ENCODE measurements around the gene UCP2.

Gene UCP2

GRCh38 chr11:73944901-73945300 is 37.7 kb downstream of the UCP2 start:
- no peaks in the 10 kb centered on the region for H3K27me3 ChIP-seq (ENCODE audit: insufficient read depth, low read depth)
- H3K4me2 ChIP-seq: no peak overlapping the region
- no peak overlapping the region for H3K4me3 ChIP-seq (IDR thresholded peaks at IDR 0.05; ENCODE audit: insufficient read depth, low read depth, low read length)
- H3K79me2 ChIP-seq (ENCODE audit: insufficient read depth, low read depth): no peaks in the 10 kb centered on the region
- H4K20me1 ChIP-seq (ENCODE audit: insufficient read depth): no peaks in the 10 kb centered on the region
- no peak overlapping the region for H3K9ac ChIP-seq
- no peaks in the 10 kb centered on the region for H3K4me1 ChIP-seq (ENCODE audit: low read depth, poor library complexity, severe bottlenecking)
- no peaks in the 10 kb centered on the region for H3K36me3 ChIP-seq (ENCODE audit: insufficient read depth)
- H2AFZ ChIP-seq (ENCODE audit: low read depth): no peak overlapping the region
- H3K27ac ChIP-seq: no peak overlapping the region
- TF ChIP-seq CTCF (conservative IDR thresholded peaks at IDR 0.05; ENCODE audit: low read depth, low read length): no peak

GRCh38 chr11:73944085-73944484 is 38.6 kb downstream of the UCP2 start:
- no peak for TF ChIP-seq CTCF (conservative IDR thresholded peaks at IDR 0.05; ENCODE audit: low read depth, low read length)
- H4K20me1 ChIP-seq (ENCODE audit: insufficient read depth): no peaks in the 10 kb centered on the region
- H3K4me3 ChIP-seq (IDR thresholded peaks at IDR 0.05; ENCODE audit: insufficient read depth, low read depth, low read length): no peak overlapping the region
- no peaks in the 10 kb centered on the region for H3K27me3 ChIP-seq (ENCODE audit: insufficient read depth, low read depth)
- H3K9ac ChIP-seq: no peak overlapping the region
- no peak overlapping the region for H3K27ac ChIP-seq
- no peaks in the 10 kb centered on the region for H3K4me1 ChIP-seq (ENCODE audit: low read depth, poor library complexity, severe bottlenecking)
- H3K79me2 ChIP-seq (ENCODE audit: insufficient read depth, low read depth): no peaks in the 10 kb centered on the region
- H2AFZ ChIP-seq (ENCODE audit: low read depth): no peak overlapping the region
- no peak overlapping the region for H3K4me2 ChIP-seq
- no peaks in the 10 kb centered on the region for H3K36me3 ChIP-seq (ENCODE audit: insufficient read depth)

- Histone ChIP-seq H3K9ac (no peak overlapping the region), H3K4me3 (IDR thresholded peaks at IDR 0.05; ENCODE audit: insufficient read depth, low read depth, low read length) (no peak overlapping the region), H3K79me2 (ENCODE audit: insufficient read depth, low read depth) (no peaks in the 10 kb centered on the region), H3K4me1 (ENCODE audit: low read depth, poor library complexity, severe bottlenecking) (no peaks in the 10 kb centered on the region), H3K27ac (no peak overlapping the region), H2AFZ (ENCODE audit: low read depth) (no peak overlapping the region), H4K20me1 (ENCODE audit: insufficient read depth) (no peaks in the 10 kb centered on the region), H3K36me3 (ENCODE audit: insufficient read depth) (no peaks in the 10 kb centered on the region), H3K4me2 (no peak overlapping the region), H3K27me3 (ENCODE audit: insufficient read depth, low read depth) (no peaks in the 10 kb centered on the region)
- no peak for TF ChIP-seq CTCF (conservative IDR thresholded peaks at IDR 0.05; ENCODE audit: low read depth, low read length)
These were observed 40.6 kb downstream of the UCP2 start for GRCh38 chr11:73942010-73942409.

GRCh38 chr11:73940801-73941570 is 41.7 kb downstream of the UCP2 start:
- no peak for TF ChIP-seq CTCF (conservative IDR thresholded peaks at IDR 0.05; ENCODE audit: low read depth, low read length)
- Histone ChIP-seq H3K4me1 (ENCODE audit: low read depth, poor library complexity, severe bottlenecking) (no peaks in the 10 kb centered on the region), H3K4me2 (no peak overlapping the region), H3K36me3 (ENCODE audit: insufficient read depth) (no peaks in the 10 kb centered on the region), H3K9ac (no peak overlapping the region), H3K27ac (no peak overlapping the region), H3K27me3 (ENCODE audit: insufficient read depth, low read depth) (no peaks in the 10 kb centered on the region), H4K20me1 (ENCODE audit: insufficient read depth) (no peaks in the 10 kb centered on the region), H3K4me3 (IDR thresholded peaks at IDR 0.05; ENCODE audit: insufficient read depth, low read depth, low read length) (no peak overlapping the region), H2AFZ (ENCODE audit: low read depth) (no peak overlapping the region), H3K79me2 (ENCODE audit: insufficient read depth, low read depth) (no peaks in the 10 kb centered on the region)
